HG02852 (cell line): ENCODE measurements around the gene TCTN2.

ENCODE experiments used
- ATAC-seq: cut with Tn5 transposase; IDR thresholded peaks from one replicate; pipeline ENCODE4 v1.9.1; 2021; ENCODE audit warnings: mild to moderate bottlenecking, moderate library complexity; ENCODE audit not compliant: unreplicated experiment

The TCTN2 gene

DNA sequence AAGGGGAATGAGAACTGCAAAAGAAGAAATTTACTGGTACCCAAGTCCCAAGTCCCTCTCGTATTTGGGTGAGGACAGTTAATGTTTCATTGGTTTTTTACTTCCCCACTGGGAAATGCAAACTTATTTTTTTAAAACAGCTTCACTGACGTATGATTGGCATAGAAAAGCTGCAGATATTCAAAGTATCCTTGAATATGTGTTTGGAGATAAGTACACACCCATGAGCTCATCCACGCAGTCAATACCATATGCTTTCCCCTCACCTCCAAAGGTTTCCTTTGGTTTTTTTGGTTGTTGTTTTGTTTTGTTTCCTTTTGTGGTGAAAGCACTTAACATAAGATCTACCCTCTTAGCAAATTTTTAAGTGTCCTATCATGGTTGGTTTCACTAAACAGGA lies 13.1 kb downstream of the TCTN2 start:
- ATAC-seq, result no peak

DNA sequence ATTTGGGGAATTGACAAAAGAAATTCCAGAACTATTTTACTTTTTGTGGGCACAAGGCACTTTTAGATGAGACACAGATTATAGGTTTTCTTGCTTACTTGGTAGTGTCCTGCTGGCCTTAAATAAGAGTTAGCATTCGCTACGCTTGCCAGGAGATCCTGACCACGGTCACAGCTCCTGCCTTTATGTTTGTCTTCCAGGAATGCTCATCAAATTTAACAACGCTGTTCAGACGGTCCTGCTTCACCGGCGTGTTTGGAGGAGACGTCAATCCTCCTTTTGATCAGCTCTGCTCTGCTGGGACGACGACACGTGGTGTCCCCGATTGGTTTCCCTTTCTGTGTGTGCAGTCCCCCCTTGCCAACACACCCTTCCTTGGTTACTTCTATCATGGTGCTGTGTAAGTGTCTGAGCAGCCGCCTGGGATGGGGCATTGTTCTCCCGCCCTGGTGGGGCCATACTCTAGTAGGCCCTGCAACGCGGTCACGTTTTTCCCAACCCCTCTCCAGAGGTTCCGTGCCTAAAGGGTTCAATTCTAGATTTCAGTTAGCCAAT lies 15.8 kb downstream of the TCTN2 start:
- no peak for ATAC-seq

DNA sequence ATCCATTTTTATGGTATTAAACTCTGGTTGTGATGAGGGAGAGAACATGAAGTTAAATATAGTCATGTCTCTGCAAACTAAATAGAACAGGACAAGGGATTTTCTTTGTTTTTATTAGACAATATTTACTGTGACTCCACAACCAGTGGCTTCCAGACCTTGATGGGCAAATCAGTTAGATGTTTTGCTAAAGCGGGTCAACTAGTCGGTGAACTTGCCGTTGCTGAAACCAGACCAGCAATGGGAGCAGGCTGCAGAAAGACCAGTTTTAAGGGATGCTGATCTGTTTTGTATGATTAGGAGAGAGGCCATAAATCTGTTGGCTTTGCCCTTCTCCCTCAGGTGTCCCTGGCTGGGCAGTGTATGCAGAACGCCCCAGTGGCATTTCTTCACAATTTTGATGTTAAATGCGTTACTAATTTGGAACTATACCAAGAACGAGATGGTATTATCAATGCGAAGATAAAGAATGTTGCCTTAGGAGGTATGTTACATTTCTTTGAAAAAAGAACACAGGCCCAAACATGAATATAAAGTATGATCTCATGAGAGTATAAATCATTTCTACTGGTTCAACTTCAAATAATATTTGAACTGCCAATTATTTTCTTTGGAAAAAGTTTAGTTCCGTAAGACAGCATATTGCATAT lies 19.4 kb downstream of the TCTN2 start:
- no peak for ATAC-seq

DNA sequence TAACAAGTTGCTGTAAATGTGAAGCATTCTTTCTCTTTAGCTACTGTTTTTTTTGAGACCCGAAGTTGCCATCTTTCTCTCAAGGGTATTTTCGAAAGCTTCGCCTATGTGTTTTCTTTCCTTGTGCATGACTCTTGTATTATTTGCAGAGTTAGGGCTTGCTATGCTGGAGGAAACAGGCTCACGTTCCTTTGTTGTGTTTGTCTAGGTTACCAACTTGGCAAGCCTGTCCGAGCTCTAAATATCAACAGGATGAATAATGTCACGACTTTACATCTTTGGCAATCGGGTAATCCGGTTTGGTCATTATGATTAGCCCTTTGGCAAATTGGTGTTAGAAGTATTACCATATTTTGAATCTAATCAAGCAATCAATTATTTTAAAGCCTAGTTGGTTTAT lies 25.3 kb downstream of the TCTN2 start:
- ATAC-seq, result no peak

DNA sequence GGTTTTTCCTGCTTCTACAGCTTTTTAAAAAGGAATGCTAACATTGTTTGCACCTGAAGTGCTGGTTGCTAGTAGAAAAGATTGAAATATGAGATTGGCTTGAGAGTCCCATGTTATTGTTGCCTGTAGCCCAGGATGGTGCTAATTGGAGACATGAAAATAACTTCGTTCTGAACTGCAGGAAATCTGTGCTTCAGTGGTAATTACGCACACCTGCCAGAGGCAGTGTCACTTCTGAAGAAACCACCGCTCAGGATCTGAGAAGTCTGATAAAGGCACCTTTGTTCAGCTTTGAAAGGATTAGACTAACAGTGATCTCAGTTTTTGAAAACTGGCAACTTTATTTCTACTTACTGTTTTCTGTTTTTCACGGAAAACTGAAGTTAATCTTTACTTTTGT lies 25.7 kb downstream of the TCTN2 start:
- no peak for ATAC-seq

DNA sequence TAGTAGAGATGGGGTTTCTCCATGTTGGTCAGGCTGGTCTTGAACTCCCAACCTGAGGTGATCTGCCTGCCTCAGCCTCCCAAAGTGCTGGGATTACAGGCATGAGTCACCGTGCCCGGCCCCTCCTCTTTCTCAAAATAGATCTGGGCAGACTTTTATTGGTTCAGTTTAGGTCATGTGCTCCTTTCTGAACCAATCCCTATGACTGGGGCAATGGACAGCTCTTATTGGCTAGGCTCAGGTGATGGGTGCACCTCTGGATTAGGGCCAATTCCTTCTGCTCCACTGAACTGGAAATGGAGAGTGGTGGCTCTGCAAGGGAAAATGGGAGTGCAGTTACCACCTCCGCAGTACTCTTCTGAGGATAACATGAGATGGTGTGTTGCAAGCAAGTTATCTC lies 35.0 kb downstream of the TCTN2 start:
- no peak for ATAC-seq

DNA sequence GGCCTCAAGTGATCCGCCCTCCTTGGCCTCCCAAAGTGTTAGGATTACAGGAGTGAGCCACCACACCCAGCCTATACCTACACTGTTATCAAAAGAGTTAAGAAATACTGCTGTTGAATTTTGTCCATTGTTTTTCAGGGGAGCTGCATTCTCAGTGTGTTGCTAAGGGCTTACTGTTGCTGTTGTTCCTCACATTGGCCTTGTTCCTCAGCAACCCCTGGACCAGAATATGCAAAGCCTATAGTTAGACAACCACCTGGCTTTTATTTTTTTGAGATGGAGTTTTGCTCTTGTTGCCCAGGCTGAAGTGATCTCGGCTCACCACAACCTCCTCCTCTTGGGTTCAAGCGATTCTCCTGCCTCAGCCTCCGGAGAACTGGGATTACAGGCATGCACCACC lies 36.6 kb downstream of the TCTN2 start:
- ATAC-seq, result no peak

DNA sequence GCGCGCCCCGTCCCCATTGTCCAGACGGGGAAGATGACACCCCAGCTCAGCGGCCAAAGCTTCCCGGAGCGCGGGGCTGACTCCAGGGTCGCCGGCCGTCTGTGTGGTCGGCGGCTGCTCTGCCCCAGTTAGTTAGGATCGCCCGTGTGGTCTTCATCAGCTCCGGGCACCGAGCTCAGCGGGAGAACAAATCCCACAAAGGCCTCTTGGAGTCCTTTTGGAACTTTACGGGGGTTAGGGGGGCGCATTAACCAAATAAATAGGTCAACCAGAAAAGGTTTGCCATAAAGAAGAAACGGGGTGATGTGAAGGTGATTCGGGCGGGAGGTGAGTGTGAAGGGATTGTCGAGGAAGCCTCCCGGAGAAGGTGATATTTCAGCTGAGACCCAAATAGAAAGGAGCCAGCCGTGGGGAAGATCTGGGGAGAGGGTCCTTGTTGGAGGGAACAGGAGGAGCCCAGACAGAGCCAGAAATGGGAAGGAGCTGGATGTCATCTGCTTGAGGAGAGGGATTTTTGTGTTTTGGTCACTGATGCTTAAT lies 41.9 kb downstream of the TCTN2 start:
- ATAC-seq, result no peak

DNA sequence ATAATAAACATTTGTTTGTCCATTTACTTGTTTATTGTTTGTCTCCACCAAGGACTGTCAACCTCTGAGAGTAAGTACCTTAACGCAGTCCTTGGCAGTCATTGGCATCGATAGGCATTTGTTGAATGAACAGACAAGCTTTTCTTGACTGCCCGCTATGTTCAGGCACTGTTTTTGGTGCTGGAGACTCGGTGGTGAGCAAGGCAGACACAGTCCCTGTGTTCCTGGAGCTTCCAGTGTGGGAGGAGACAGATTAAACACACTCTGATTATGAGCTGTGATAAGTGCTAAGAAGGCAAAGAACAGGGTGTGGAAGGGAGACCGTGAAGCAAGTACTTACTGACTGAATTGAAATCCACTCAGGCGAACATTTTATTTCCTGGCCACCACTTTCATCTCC lies 42.5 kb downstream of the TCTN2 start:
- no peak for ATAC-seq

DNA sequence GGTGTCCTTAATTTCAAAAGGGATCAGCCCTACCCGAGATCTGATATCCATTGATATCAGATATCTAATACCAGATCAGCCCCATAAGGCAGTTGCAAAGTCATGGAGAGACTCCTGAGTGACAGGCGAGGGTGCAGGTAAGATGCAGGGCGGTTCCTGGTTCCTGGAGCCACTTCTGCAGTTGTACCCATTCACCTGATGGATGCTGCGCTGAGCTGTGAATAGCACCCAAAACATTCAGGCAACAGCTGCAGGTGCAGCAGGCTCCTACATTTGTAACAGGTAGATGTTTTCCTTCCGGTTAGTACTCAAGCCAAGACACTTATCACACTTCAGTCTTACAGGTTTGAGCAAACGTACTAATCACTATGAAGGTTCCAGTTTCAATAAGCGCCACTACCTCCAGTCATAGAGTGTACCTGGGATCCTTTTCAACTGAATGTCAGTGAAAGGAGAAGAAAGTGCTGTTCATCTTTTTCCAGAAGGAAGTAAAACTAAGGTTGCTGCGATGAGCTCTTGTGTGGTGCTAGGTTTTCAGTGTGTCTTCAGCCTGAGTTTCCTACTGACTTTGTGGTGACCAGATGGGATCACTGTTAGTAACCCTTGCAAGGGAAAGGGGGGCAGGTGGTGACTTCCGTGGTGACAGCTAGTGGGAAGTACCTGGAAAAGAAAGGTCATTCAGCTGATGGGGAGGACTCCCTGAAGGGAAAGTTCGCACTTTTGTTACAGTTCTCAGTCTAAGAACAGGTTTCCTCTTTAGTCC lies 43.1 kb downstream of the TCTN2 start:
- no peak for ATAC-seq

DNA sequence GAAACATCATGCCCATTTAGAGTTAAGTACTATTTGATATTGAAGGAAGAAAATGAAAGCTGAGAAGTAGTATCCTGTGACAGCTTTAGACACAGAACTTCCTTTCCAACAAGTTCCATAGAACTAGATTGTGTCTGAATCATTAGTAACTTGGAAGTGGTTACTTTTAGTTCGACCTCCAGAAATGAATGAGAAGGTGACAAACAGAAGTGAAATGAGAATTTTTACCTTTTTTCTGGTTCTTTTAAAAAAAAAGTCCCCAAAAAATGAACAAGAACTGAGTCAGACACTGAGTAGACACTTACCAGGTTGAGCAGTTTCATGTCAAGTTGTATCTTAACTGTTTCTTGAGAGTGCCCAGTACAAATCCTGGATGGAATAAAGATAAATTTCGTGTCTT lies 44.3 kb downstream of the TCTN2 start:
- ATAC-seq, result no peak

DNA sequence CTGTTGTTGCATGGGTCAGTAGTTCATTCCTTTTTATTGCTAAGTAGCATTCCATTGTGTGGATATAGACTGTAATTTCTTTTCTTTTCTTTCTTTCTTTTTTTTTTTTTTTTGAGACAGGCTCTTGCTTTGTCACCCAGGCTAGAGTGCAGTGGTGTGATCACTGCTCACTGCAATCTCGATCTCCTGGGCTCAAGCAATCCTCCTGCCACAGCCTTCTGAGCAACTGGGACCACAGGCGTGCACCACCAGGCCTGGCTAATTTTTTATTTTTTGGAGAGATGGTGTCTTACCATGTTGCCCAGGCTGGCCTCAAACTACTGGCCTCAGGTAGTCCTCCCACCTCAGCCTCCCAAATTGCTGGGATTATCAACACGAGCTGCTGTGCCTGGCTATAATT lies 46.4 kb downstream of the TCTN2 start:
- ATAC-seq, result no peak

DNA sequence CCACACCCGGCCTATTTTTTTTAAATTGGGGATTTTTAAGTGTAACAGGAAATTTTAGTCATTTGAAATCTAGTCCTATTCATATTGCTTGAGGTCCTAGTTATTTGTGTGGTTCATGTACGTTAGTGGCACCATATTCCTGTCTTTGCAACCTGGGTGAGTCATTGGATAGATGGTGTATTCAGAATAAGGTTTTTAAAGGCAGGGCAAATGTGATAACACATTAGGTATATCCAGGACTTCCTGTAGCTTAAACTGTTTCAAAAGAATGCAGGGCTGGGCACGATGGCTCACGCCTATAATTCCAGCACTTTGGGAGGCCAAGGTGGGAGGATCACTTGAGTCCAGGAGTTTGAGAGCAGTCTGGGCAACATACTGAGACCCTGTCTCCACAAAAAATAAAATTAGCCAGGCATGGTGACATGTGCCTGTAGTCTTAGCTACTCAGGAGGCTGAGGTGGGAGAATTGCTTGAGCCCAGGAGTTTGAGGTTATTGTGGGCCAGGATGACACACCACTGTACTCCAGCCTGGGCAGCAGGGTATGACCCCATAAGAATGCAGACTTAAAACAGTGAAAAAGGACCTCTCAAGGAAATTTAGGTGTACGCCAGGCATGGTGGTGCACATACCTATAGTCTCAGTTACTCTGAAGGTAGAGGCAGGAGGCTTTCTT lies 49.4 kb downstream of the TCTN2 start:
- ATAC-seq, result no peak

DNA sequence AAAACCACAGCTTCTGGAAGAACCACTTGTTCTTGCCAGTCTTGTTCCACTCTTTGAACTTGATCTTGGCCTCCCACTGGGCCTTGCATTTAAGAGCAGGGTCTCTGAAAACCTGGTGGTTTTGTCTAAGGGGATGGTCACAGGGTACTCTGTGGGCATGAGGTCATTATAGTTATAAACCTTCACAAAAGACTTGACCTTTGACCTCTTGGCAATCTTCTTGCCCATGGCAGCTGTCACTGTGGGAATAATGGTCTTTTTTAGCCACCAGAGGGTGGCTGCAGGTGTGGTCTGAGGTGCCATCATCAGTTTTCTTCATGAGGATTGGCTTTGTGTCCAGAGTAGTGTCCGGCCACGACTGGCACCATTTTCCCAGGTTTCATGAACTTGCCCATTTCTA lies 50.3 kb downstream of the TCTN2 start:
- ATAC-seq, result no peak

DNA sequence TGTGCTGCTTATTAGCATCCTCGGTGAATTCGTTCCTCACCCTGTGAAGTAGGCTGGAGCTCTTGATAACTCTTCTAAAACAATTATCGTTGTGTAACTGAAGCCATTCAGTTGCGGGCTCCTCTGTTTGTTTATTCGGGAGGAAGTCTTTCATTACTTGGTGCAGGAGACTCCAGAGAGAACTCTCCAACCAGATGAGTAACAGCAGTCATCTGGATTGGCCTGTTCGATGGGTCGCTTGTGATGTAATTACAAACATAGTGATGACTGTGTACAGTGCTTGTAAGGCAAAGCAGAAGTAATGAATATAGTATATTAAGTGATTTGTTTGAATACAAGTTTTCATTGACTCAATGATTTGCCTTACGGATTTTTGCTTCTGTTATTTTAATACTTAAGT lies 52.1 kb downstream of the TCTN2 start:
- ATAC-seq, result no peak

DNA sequence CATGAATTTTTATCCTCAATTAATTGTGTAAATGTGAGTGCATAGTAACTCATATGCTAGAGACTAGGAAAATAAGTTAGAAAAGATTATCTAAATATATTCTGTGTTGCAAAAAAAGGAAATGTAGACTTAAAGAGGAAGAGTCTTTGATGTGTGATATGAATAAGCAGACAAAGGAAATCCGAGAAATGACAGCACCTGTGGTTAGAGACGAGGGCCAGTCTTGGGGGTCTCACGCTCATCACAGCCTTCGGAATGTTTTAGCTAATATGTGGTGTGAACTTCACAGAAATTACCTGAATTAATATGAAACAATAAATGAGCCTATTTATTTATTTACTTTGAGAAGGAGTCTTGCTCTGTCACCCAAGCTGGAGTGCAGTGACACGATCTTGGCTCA lies 52.9 kb downstream of the TCTN2 start:
- no peak for ATAC-seq

DNA sequence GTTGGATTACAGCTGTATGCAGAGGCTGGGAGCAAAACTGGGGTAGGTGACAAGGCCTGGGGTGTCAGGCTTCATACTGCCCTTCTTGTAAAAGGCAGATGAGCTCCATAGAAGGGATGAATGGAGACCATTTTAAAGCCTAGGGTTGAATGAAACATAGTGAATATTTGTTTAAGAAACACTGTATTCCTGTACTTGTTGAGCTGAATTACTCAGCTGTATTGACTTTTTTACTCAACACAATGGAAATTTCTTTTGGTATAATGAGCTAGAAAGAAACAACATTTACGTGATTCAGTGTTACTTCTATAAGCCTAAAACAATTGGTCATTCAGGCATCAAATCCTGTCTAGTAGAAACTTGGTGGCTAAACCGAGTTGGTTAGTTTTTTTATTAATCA lies 55.3 kb downstream of the TCTN2 start:
- ATAC-seq, result no peak

DNA sequence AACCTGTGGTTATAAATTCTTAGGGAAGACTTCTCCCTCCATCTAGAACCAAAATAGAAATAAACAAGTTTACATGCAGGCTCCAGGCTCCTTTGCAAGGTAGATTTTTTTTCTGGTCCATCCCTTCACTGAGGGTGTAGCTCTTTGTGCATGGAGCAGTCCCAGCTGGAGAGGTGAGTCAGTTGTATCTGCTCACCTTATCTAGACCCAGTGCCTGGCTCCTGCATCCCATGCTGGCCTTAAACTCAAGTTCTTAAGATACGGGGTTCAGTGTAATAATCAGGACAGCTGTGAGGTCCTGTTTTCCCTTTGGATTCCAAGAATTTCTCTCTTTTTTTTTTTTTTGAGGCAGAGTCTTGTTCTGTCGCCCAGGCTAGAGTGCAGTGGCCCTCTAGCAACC lies 56.0 kb downstream of the TCTN2 start:
- ATAC-seq, result no peak

DNA sequence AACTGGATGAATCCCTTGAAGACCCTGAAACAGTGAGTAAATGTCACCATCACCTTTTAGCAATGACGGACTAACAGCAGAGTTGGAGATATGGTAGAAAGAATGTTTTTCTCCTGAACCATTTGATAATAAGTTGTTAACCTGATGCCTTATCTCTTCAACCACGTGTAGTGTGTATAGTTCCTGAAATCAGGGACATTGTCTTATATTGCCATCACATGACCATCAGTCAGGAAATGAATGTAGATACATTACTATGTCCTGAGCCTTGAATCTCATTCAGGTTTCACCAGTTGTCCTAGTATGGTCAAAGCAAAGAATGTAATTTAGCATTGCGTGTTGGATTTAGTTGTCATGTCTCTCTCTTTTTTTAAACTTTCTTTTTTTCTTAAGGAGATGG lies 57.0 kb downstream of the TCTN2 start:
- ATAC-seq, result no peak

DNA sequence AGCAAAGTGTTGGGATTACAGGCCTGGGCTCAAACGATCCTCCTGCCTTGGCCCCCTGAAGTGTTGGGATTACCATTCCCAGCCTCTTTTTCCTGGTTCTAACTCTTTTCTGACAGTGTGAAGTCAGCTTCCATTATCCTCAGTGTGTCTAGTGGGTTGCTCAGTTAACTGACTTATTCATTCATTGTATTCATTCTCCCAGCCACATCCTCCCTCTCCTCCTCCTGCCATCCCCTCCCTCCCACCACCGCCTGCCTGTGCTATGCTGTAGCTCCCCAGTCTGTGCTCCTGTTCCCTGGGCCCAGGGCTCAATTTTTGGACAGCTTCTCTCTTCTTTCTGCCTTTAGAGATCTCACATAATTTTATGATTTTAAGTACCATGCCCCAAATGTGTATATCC lies 60.7 kb downstream of the TCTN2 start:
- ATAC-seq, result no peak

DNA sequence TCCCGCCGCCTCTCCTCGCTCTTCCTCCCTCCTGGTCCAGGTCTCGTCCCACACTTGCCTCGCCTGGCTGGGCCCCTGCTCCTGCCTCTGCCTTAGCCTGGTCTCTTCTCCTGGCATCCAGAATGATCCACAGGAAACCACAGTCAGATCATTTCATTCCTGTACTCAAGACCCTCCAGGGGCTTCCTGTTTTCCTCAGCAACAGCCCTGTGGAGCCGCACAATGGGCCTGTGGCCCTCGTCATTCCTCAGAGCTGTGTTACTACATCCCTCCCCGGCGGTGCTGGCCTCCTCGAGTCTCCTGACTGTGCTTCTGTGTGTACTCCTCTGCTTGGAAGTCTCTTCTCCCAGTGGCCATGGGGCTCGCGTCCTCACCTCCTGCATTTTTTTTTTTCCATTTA lies 61.3 kb downstream of the TCTN2 start:
- ATAC-seq, result no peak

DNA sequence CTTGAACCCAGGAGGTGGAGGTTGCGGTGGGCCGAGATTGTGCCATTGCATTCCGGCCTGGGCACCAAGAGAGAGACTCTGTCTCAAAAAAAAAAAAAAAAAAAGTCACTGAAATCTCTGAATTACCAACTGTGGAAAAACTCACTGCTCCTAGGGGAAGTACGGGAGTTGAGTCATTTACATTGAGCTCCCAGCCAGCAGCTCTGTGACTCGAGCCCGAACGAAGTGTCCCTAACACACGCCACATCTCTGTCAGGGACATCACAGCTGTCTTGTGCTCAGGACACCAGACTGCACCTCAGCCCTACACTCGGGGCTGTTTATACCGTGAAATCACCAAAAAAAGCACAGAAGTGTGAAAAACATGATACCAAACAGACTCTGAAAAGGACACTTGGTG lies 62.3 kb downstream of the TCTN2 start:
- ATAC-seq, result no peak
